NOMO-1 (cell line): ENCODE measurements around the gene LPCAT1.
"Not testable (repeated sequence)": the region's sequence is repeated elsewhere in the genome, so short reads cannot be mapped to it uniquely, and the experiment has no call there.

ENCODE experiments used
- DNase-seq, 2 experiments: peaks; one replicate each; lab custom pipeline; 2025; ENCODE audit not compliant: unreplicated experiment in 2 of 2; lab: John Stamatoyannopoulos, UW

The LPCAT1 gene

GRCh38 chr5:1523480-1523792 is 324 bp downstream of the LPCAT1 start:
- DNase-seq: peak in 1 of 2 experiments; percentile 61

DNA sequence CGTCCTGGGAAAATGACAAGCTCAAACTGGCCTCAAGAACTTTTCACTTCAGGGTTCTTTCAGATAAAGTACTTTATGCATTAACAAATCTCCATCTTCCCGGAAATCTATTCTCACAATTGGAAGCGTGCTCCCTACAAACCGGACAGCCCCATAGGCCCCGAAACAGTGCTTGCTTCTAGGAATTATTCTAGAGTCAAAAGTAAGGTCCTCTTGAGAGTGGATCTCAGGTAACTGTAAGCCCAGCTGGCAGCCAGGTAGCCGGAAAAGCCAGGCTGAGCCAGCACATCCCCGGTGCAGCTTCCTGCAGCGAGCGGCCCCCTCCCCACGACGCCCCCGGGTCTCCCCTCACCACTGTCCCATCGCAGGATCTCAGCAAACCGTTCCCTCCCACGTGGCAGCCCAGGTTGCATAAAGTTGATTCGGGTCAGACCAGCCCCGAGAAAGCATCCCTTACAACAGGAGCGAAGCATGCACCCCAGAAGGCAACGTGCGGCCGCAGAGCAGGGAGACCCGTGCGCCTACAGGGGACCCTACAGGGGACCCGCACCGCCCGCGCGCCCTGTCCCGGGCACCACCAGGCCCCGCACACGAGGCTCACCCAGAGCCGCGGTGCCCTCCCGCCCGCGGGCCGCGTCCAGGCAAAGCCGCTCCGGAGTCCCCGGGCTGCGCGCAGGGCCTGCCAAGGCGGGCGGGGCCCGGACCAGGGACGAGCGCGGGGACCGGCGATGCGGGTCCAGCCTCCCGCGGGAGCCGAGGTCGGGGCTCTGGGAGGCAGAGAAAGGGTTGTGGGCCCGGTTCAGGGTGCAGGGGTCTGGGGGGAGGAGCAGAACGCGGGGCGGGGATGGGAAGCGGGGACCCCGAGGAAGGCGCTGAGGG is 920 bp downstream of the LPCAT1 start:
- no peak for DNase-seq

- DNase-seq: no peak
Observed at GRCh38 chr5:1521671-1522600, 1.8 kb downstream of the LPCAT1 start.

DNA sequence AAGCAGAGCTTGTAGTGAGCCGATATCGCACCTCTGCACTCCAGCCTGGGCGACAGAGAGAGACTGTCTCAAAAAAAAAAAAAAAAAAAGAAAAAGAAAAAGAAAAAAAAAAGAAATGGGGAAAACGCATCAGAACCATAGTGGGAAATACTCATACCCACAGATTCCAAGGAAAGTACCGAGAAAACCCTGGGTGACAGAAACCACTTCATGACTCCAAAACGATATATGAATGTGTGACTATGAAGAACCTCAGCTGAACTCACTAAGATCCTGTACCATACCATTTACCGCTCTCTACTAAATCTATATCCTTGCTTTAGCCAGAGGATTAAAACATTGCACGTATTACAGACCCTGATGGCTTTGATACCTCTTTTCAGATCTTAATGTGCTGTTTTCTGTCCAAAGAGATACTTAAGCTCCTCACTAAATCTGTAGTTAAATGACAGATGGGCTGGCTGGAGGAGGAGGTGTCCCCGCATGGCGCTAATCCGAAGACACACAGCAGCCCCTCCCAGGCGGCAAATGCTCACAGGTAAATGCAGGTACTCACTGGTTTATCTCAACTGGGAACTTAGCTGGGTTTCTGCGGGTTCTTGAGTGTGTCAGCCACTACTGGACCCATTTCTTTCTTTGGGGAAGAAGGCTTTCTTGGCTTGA is 2.8 kb downstream of the LPCAT1 start:
- DNase-seq: no peak

DNA sequence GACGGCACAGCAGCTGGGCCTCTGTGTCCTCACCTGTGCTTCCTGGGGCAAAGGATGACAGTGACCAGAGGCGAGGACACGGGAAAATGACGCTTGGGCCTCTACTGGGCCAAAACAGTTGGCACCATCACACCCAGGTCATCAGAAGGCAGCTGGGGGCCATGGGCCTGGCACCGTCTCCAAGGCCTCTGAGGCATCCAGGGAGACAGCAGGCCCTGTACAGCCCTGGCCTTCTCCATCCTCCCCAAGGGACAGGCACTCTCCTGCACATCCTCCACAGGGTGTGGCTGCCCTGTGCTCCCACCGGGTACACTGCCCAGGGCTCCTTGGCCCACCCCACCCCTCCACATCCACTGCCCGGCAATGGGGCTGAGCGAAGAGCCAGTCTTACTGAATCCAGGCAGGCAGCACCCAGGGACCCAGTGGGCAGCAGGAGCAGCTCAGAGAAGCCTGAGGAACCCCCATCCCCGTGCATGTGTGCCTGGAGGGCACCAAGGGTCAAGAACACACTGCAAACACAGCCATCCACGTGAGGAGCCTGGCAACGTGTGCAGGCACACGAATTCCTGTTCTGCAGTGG is 4.0 kb downstream of the LPCAT1 start:
- no peak for DNase-seq

DNA sequence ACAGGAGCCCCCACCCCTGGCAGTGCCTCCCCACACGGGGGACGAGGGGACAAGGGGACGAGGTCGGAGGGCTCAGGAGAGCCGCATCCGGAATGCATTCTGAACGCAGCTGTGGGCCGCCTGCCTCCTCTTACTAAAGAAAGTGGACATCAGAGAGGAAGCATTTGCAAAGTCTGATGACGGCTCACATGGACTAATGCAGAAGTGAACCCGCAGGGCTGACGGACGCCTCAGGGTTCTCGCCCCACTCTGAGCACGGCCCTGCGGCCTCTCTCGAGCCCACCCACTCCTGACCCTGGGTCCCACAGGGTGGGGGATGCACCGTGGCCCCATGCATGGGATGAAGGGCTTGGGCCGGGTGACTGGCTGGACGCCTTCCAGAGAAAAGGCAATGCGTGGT is 5.9 kb downstream of the LPCAT1 start:
- no peak for DNase-seq

GRCh38 chr5:1516615-1517601 is 6.9 kb downstream of the LPCAT1 start:
- DNase-seq: peak in 1 of 2 experiments; percentile 26

DNA sequence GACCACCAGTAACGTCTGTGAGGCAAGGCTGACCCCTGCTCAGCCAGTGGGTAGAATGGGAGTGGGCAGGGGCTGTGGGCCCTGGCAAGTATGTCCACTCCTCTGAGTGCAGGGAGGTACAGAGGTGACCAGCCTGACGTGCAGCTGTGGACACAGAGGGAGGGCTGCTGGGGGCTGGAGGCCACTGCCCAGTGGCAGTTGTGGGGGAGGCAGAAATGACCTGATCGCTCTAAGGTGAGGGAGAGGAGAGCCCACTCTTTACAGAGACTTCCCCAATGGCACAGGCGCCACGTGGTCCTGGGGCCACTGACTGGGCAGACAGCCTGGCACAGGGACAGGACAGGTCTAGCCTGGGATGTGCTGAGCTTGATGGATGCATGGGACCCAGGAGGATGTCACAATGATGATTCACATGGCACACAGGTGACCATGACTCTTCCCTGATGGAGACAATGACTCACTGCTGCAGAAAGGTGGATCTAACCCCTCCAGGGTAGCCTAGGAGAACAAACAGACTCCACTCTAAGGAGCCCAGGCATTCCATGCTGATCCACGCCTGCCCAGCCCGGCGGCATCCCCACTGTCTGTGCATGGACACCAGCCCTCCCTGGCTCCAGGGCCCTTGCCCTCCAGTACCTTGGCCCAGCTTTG is 7.7 kb downstream of the LPCAT1 start:
- DNase-seq: no peak

- DNase-seq: no peak
Observed at GRCh38 chr5:1515311-1515920, 8.3 kb downstream of the LPCAT1 start.

DNA sequence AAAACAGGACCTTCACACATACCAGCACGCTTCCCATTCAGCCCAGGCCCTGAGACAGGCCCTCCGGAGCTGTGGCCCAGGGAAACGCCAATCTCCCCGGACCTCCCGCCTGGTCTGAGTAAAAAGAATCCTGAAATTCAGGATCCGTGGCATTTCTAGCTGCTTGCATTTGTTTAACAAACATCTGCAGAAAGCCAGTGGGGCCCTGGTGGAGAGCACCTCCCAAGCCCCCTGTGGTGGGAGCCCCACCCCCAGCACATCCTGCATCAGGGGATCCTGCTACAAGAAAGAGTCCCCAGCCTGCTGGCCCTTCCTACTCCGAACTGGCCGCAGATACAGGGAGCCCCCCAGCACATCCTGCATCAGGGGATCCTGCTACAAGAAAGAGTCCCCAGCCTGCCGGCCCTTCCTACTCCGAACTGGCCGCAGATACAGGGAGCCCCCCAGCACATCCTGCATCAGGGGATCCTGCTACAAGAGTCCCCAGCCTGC is 8.9 kb downstream of the LPCAT1 start:
- not testable (repeated sequence) for DNase-seq

- no peak for DNase-seq
Observed at GRCh38 chr5:1514027-1514818, 9.5 kb downstream of the LPCAT1 start.

GRCh38 chr5:1513326-1514026 is 10.3 kb downstream of the LPCAT1 start:
- no peak for DNase-seq

DNA sequence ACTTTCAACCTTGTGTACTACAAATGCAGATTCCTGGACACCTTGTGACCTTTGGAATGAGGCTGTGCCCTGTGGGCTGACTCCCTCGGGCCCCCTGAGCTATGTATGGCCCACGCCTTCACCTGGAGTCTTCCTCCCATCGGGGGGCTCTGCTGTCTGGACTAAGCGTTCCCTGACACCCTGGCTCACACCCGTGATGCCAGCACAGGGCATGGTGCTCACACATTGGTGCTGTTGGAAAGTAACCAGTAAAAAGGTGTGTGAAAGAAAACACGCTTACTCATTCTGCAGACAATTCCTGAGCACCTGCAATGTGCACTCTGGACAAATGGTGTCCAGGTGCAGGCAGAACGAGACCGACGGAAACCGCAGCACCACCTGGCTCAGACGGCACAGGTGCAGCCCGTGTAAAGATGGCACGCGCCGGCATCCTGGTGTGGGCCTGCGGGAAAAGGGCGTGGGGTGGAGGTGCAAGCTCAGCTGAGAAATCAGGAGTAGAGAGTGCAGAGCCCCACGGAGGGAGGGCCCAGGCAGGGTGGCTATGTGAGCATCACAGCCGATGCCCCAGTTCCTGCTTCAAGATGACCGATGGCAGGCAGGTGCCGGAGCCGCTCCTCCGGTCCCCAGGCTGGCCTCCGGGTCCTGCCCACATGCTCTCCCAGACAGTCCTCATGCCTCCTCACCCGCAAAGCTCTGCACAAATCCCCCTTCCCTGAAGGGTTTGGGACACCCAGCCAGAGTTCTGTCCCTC is 11.0 kb downstream of the LPCAT1 start:
- DNase-seq: no peak

DNA sequence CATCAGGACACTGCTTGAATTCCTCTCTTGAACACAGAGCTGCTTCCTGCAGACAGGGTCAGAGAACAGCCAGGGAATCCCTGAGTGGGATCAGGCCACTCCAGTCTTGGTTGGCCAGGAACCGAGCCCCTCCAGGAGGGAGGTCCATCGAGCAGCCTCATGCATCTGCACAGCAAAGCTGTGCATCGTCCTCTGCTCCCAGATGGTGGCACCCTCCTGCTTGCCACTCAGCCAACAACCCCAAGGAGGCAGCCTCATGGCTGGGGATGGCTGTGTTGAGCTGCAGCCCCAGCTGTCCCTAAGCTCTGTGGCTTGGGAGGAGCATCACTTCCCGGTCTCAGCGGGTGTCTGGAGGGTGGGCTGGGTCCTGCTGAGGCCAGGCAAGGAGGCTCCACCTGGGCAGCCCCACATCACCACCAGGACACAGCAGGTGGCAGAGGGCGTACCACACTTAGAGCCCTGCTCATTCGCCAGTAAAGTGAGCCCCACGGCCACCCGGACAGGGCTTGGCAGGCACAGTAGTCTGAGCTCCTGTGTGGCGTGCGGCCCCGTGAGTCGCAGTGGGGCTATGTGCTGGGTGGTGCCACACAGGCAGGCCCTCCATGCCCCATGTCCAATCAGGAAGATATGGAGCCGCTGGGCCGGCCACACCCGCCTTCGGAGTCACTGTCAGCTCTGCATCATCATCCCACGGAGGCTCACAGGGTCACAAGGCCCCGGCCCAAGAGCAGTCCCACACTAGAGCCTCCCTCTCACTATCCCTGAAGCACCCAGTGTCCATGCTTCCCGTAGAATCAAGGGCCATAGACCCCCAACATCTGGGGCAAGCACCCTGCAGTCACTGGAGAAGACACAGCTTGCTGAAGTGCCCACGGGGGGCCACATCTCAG is 11.9 kb downstream of the LPCAT1 start:
- no peak for DNase-seq

GRCh38 chr5:1511048-1511447 is 12.7 kb downstream of the LPCAT1 start:
- no peak for DNase-seq

DNA sequence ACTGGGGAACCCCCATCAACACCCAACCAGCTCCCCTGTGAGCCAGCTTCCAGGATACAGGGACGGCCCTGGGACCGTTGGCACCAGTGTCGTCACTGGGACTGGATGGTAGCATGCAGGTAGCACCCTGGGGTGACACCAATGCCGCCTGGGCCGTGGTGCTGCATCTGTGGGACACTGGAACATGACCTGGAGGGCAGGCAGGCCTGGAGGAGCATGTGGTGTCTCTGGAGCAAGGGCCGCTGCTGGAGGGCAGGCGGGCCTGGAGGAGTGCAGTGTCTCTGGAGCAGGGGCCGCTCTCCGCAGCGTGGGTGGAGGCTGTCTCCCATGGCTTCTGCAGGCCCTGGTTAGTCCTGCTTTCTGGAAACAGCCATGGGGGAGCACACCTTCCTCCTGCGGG is 13.1 kb downstream of the LPCAT1 start:
- no peak for DNase-seq
